Urinary bladder (tissue), 4 donors: ENCODE measurements around the gene HEY2. TPM values are rescaled to one million over a fixed set of nuclear protein-coding genes. Genes with fewer than 3 reads are reported as not detected.

Source experiments
- DNase-seq: peaks from one replicate; pipeline ENCODE4 v3.0.0-alpha.2; 2015; ENCODE audit errors: extremely low spot score
- H3K27ac ChIP-seq: one replicate; pipeline ENCODE4 v1.5.1; 2013; ENCODE audit warnings: low read depth, mild to moderate bottlenecking, moderate library complexity
- H3K36me3 ChIP-seq: one replicate; pipeline ENCODE4 v1.6.1; 2013; ENCODE audit warnings: mild to moderate bottlenecking, moderate library complexity; ENCODE audit not compliant: insufficient read depth
- H3K4me1 ChIP-seq: one replicate; pipeline ENCODE4 v1.6.1; 2013; ENCODE audit warnings: mild to moderate bottlenecking, moderate library complexity; ENCODE audit not compliant: insufficient read depth
- H3K4me3 ChIP-seq: one replicate; pipeline ENCODE4 v1.5.1; 2013; ENCODE audit warnings: low read depth, low read length
- WGBS: extraction: QIAGEN DNeasy Blood & Tissue Kit; methylation state at CpG from one replicate; pipeline ENCODE4 v1.1.7; 2013; 5-methylcytosine and 5-hydroxymethylcytosine counted together
- polyA plus RNA-seq: library from polyadenylated mRNA; stranded (reverse); fragments of 200-250 nt; gene quantifications from one replicate; pipeline ENCODE4 v1.2.3, GENCODE V29; 2013
- total RNA-seq: library from RNA; depleted of rRNA; stranded (reverse); fragments of >200 nt; gene quantifications from one replicate; pipeline ENCODE4 v1.2.3, GENCODE V29; 2014
- donor health status: healthy with polysubstance abuse.
- donor health status: healthy.

Gene HEY2
- total and polyA plus RNA-seq, 2 donors = 3.0 to 5.6 TPM

GRCh38 chr6:125732398-125732797, 17.0 kb upstream of the HEY2 start:
- H3K36me3 ChIP-seq = no peaks in the 10 kb centered on the region
- H3K4me3 ChIP-seq = no peak overlapping the region
- H3K4me1 ChIP-seq = no peaks in the 10 kb centered on the region
- DNase-seq = no peak
- H3K27ac ChIP-seq = no peak overlapping the region

- H3K4me1 ChIP-seq = no peaks in the 10 kb centered on the region
- no peak for DNase-seq
- H3K36me3 ChIP-seq = no peaks in the 10 kb centered on the region
- WGBS = 84% methylated on average over 3 of the region's 3 CpGs
- no peak overlapping the region for H3K4me3 ChIP-seq
- H3K27ac ChIP-seq = no peak overlapping the region
These were observed 15.7 kb upstream of the HEY2 start for GRCh38 chr6:125733516-125734300.

DNA sequence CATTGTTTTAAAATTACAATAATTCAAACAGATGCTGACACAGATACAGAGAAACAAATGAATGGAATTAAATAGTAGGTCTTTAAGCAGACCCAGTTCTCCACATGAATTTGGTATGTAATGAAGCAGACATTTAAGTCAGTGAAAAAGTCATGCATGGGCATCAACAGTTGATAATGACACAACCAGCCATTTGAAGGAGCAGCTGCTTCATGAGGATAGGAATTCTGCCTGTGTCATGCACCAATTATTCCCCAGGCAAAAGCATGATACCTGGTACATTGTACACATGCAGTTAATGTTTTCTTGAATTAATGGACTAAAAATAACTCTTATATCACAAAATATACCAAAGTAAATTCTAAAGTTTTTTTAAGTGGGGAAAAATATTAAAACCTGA, 11.2 kb upstream of the HEY2 start:
- DNase-seq = no peak
- H3K27ac ChIP-seq = no peak overlapping the region
- no peak overlapping the region for H3K4me3 ChIP-seq
- H3K36me3 ChIP-seq = no peaks in the 10 kb centered on the region
- H3K4me1 ChIP-seq = no peaks in the 10 kb centered on the region

GRCh38 chr6:125739364-125739763, 10.1 kb upstream of the HEY2 start:
- no peak for DNase-seq
- 92% methylated on average over 1 of the region's 1 CpG for WGBS
- Histone ChIP-seq H3K4me3 (no peak overlapping the region), H3K27ac (no peak overlapping the region), H3K36me3 (no peaks in the 10 kb centered on the region), H3K4me1 (no peaks in the 10 kb centered on the region)

DNA sequence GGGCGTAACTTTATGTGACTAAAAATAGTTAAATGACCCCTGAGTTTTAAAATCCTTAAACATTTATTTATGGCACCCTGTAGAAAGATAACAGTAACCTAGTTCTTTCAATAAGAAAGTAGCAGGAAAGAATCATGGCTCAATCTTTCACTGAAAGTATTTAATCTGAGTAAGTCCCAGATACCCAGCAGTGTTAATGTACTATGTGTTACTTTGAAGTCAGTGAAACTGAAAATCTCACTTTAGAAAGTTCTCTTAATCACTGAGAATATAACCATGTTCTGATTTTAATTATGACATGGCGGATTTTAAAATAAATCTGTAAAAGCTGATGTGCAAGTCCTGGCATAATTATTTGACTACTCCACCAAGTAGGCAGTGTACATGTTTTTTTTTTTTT, 8.1 kb upstream of the HEY2 start:
- Histone ChIP-seq H3K4me1 (no peaks in the 10 kb centered on the region), H3K4me3 (no peak overlapping the region), H3K27ac (no peak overlapping the region), H3K36me3 (no peaks in the 10 kb centered on the region)
- no peak for DNase-seq
- WGBS = 94% methylated on average over 2 of the region's 2 CpGs

GRCh38 chr6:125742024-125742423, 7.4 kb upstream of the HEY2 start:
- no peak overlapping the region for H3K4me3 ChIP-seq
- no peak for DNase-seq
- 91% methylated on average over 2 of the region's 2 CpGs for WGBS
- no peak overlapping the region for H3K27ac ChIP-seq
- H3K4me1 ChIP-seq = no peaks in the 10 kb centered on the region
- H3K36me3 ChIP-seq = no peaks in the 10 kb centered on the region

- no peaks in the 10 kb centered on the region for H3K4me1 ChIP-seq
- no peak overlapping the region for H3K4me3 ChIP-seq
- no peak overlapping the region for H3K27ac ChIP-seq
- no peak for DNase-seq
- no peaks in the 10 kb centered on the region for H3K36me3 ChIP-seq
- 54% methylated on average over 5 of the region's 5 CpGs for WGBS
These were observed 6.8 kb upstream of the HEY2 start for GRCh38 chr6:125742464-125743120.

- 73% methylated on average over 2 of the region's 2 CpGs for WGBS
- no peak overlapping the region for H3K27ac ChIP-seq
These were observed 5.8 kb upstream of the HEY2 start for GRCh38 chr6:125743604-125744003.

DNA sequence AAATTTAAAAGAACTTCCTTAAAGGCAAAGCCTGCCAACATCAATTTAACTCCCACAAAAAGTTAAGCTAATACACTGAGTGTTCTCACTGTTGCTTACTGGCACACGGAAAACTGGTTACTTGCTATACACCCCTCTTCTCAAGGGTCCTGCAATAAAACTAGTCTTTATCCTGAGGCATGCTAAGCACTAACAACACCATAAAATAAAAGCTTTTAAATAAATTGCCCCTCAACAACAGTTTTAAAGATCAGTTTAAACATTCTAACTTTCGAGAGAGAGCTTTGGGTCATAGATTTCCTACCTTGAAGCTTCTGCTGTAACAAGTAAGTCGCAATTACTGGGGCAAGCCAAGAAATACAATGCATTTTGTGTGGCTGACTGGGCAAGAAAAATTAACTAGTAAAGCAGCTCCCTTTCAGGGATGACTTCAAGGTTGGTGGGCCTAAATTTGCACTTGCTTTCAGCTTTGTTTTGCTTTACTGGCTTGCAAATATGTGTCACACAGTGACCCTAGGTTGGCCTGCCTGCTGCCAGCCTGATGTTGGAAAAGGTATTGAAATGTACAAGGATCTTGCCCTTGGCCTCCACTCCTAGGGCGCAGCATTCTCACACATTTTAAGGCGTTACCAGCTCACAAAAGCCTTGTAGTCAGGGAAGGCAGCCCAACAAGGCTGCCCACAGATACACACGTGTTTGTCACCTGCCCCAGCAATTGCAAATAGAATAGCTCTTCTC, 4.0 kb upstream of the HEY2 start:
- DNase-seq = no peak
- Histone ChIP-seq H3K4me1 (no peaks in the 10 kb centered on the region), H3K27ac (no peak overlapping the region), H3K36me3 (no peaks in the 10 kb centered on the region), H3K4me3 (no peak overlapping the region)
- 76% methylated on average over 6 of the region's 6 CpGs for WGBS

More at GRCh38 chr6:125743604-125744003, 5.8 kb upstream of the HEY2 start:
- Histone ChIP-seq H3K4me3 (no peak overlapping the region), H3K4me1 (no peaks in the 10 kb centered on the region), H3K36me3 (no peaks in the 10 kb centered on the region)
- no peak for DNase-seq

GRCh38 chr6:125746019-125746414, 3.4 kb upstream of the HEY2 start:
- 62% methylated on average over 5 of the region's 5 CpGs for WGBS
- no peaks in the 10 kb centered on the region for H3K36me3 ChIP-seq
- no peaks in the 10 kb centered on the region for H3K4me1 ChIP-seq
- no peak overlapping the region for H3K4me3 ChIP-seq
- DNase-seq = no peak
- H3K27ac ChIP-seq = no peak overlapping the region

DNA sequence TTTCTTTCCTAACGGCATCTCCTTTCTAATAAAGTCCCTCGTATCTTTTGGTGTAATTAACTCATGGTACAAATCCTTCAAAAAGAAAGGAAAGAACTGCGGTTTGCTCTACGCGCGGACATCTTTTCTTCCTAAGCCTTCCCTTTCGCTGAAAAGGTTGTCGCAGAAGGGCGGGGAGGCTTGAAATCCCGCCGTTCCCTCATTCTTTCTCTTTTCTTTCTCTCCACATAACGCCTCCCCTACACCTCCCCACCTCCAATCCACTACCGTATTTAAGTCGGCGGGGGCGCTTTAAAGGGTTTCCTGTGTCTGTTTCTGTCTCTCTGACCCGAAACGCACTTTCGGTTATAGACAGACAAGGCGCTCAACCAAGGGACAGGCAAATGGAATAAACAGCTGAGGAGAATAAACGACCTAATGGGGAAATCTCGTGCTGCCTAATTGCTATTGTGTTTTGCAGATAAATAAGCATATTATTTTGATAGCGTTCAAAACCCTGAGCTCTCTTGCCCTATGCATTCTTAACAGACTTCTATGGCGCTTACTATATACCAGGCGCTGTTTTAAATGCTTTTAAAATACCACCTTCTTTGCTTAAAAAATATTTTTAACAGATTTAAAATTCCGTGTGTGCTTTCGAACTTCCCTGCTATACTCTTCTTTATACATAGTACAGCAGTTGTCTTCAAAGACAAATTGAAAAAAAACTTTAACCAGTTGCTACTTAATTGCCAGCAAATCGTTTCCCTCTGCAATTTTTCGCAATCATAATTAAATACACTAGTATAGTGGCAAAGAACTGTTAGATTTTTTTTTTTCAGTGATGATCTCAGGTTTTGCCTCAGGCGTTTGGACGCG, 2.5 kb upstream of the HEY2 start:
- Histone ChIP-seq H3K27ac (no peak overlapping the region), H3K4me3 (peak overlapping the region; percentile 76), H3K36me3 (no peaks in the 10 kb centered on the region), H3K4me1 (no peaks in the 10 kb centered on the region)
- WGBS = 6% methylated on average over 32 of the region's 32 CpGs
- no peak for DNase-seq

DNA sequence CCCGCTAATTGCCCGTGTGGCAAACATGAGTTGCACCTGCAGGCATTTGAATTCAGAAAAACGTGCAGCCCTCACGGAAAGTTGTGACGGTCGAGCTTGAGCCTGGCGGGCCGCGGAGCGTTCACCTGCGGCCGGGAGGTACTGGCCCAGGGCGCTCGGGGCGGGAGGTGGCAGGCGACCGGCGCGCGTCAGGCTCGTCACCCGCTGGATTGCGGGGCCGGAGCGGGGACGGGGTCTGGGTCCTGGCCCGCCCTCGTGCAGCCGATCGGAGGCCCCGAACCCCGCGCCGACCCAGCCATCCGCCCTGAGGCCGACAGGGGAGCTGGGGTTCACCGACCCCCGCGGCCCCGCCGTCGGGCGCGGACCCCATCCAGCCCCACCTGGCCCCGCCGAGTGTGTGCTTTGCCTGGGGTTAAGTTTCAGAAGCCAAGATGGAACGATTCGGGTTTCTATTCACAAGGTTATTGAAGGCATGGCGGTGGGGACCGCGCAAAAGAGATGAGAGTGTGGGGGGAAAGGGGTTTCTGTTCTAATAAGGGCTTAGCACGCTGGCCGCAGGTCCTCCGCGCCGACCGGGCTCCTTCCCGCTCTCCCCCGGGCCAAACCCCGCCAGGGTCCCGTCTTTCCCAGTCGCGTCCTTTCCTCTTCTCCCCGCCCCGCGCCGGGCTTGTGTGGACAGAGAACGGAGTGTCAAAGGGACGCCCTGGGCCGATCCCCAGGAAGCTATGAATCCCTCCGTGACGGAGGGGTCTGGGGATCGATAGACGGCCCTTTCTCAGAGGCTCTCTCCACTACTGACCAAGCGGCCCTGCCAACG, 1.6 kb upstream of the HEY2 start:
- Histone ChIP-seq H3K36me3 (no peaks in the 10 kb centered on the region), H3K27ac (peak overlapping the region; percentile 14), H3K4me1 (no peaks in the 10 kb centered on the region), H3K4me3 (peak overlapping the region; percentile 76)
- WGBS = 2% methylated on average over 76 of the region's 76 CpGs
- no peak for DNase-seq
